GM12801 (cell line): ENCODE measurements around the gene KHDRBS1.

Experiments used
- CTCF ChIP-seq: IDR thresholded peaks from one replicate; pipeline ENCODE4 v1.5.1; 2011; ENCODE audit warnings: control low read depth; ENCODE audit not compliant: insufficient read length; ENCODE audit errors: extremely low read depth

Gene KHDRBS1

GRCh38 chr1:32091176-32091575, 77.5 kb downstream of the KHDRBS1 start:
- TF ChIP-seq CTCF: no peak

- TF ChIP-seq CTCF: no peak
Observed at GRCh38 chr1:32091591-32091990, 77.9 kb downstream of the KHDRBS1 start.
